H1 (cell line): ENCODE measurements around the gene ATP6V1G1. TPM values are rescaled to one million over a fixed set of nuclear protein-coding genes. Genes with fewer than 3 reads are reported as not detected.

Experiments
- BCL11A ChIP-seq, 2 experiments: IDR thresholded peaks; one replicate each; pipeline ENCODE4 v1.6.1; 2011; ENCODE audit warnings: low read depth in 2 of 2, low read length in 2 of 2, mild to moderate bottlenecking in 2 of 2
- CHD7 ChIP-seq: fragments of 300-600 bp; sonication (generic); IDR thresholded peaks from 2 replicates; pipeline ENCODE4 v1.7.1; 2012; ENCODE audit warnings: low read length, moderate library complexity, mild to moderate bottlenecking, inconsistent platforms; ENCODE audit not compliant: insufficient replicate concordance
- KDM5A ChIP-seq: fragments of 200-600 bp; IDR thresholded peaks from 2 replicates; pipeline ENCODE4 v1.7.1; 2012; ENCODE audit warnings: mild to moderate bottlenecking, low read length, inconsistent platforms, mixed read lengths
- SRF ChIP-seq: IDR thresholded peaks from 2 replicates; pipeline ENCODE4 v1.6.1; 2011; ENCODE audit warnings: mild to moderate bottlenecking, low read depth, low read length, moderate library complexity
- SUZ12 ChIP-seq: fragments of 200-600 bp; sonication (generic); IDR thresholded peaks from 2 replicates; pipeline ENCODE4 v1.6.1; 2012; ENCODE audit warnings: mild to moderate bottlenecking, inconsistent platforms, low read length, moderate library complexity, mixed read lengths
- ZNF274 ChIP-seq: IDR thresholded peaks from 2 replicates; pipeline ENCODE4 v1.7.0; 2012; ENCODE audit warnings: low read length, borderline replicate concordance; ENCODE audit errors: extremely low read depth
- polyA plus RNA-seq, 7 experiments: library from polyadenylated mRNA; depleted of rRNA in 3 of 7; stranded (reverse) in 5 of 7; unstranded in 2 of 7; fragments of >200 nt in 5 of 7; fragments of 200-250 nt in 2 of 7; gene quantifications; 1 replicate in 5 of 7; 2 replicates in 1 of 7; 4 replicates in 1 of 7; pipeline versions ENCODE4 v1.2.1 to v1.2.3, GENCODE V29; 2011 to 2013; ENCODE audit warnings: missing spikeins in 2 of 7, mixed read lengths in 2 of 7
- total RNA-seq: library from RNA; stranded (reverse); fragmentation: NEBNext Ultra II Directional; extraction: Animal tissue kit (Norgen Biotek cat#: 25700); gene quantifications from 2 replicates; pipeline ENCODE4 v1.2.1, GENCODE V29; 2021

ATP6V1G1 gene
- total and polyA plus RNA-seq, 2 of the 8 experiments (the other 6 are each of a cell fraction or from before 2014, with no cell fraction given): 112 to 124 TPM

- no peak for TF ChIP-seq CHD7
- no peak for TF ChIP-seq ZNF274
- TF ChIP-seq SUZ12: no peak
- TF ChIP-seq KDM5A: no peak
- TF ChIP-seq SRF: no peak
- no peak for TF ChIP-seq BCL11A (IDR thresholded peaks at IDR 0.05; ENCODE audit: low read depth in 2 of 2, low read length in 2 of 2)
Observed at GRCh38 chr9:114552706-114553105, 34.9 kb upstream of the ATP6V1G1 start (continued).
